Fibroblast of skin of right quadriceps (primary cell): Measurements from ENCODE around the gene CYP26A1.

ENCODE experiments used
- DNase-seq: peaks from one replicate; pipeline ENCODE4 v3.0.0-alpha.2; 2013

Gene CYP26A1

DNA sequence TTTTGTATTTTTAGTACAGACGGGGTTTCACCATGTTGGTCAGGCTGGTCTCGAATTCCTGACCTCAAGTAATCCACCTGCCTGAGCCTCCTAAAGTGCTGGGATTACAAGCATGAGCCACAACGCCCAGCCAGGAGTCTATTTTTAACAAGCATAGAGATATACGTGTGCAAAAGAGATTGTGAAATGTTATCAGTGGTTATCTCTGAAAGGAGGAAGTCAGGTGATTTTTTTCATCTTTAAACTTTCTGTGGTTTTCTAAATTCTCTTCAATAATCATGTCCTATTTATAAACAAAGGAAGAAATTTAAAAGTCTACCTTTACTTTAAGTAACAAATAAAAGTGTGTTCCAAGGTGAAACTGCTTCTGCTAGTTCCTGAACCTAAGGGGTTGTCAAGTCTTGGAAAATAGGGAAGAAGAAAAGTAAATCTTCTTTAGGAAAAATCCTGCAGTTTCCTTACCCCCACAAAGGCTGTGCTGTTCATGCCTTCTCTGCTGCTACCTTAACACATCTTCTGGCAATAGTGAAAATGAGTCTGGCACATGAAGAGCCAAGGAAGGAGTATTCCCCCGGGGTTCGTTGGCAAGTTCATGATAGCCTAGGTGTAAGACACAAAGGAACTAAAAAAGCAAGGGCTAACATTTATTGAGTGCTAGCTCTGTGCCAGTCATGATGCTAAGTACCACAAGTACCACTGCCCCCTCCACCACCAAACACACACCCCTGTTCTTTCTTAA is 51.1 kb downstream of the CYP26A1 start:
- no peak for DNase-seq

DNA sequence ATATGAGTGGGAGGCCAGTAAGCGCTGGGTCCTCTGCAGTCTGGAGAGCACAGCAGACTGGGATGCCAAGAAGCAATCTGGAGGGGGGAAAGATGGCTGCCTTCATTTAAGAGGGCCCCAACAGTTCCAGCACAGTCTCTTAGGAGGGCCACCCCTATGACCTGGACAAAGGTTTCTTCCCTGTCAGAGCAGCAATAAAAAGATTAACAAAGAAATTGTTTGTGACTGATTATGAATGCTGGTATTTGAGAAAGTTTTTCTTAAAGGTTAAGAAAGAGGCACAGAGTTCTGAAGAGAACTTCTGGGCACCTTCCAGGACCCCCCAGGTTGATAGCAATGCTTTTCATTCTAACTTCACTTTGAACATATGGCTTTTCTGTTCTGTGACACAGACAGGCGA is 52.3 kb downstream of the CYP26A1 start:
- DNase-seq: no peak

DNA sequence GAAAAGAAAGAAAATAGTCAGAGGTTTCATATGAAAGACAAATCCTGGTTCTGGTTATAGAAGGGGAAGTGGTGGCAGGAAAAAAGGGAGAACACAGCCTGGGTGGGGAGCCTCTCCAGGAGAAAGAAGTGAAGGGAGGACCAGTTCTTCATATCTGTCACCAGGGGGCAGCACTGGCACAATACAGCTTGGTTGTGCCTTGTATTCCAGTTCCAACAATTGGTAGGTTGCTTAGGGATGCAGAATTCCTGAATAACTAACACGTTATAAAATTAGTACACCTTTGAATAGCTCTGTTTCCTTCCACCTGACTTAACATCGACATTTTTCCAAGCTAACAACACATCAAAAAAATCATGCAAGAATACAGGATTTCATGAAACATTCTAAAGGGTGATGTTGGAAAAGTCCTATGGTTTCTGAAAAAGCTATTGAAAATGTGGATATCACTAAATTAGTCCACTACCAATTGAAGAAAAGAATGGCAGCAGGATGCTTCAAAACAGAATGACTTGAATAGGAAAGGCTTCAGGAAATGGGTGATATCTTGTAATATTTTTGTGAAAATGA is 52.9 kb downstream of the CYP26A1 start:
- no peak for DNase-seq
